ENCODE measurements around the gene NSUN2.

DNA sequence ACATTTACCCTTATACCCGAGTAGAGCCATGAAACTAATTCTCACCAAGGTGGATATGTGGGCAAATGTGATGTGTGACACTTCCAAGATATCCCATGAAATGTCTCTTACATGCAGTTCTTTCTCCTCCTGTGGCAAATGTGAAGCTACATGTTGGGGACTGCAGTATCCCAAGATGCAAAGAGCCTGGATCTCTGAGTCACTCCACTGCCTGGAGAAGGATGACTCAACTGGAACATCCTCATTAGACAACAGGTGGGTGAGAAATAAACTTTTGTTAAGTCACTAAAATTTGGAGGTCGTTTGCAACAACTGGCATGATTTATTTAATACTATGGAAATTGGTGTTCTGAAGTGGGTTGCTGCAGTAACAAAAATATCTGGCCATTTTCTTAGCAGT is 43.9 kb upstream of the NSUN2 start:
- TF ChIP-seq, protein P1, sequence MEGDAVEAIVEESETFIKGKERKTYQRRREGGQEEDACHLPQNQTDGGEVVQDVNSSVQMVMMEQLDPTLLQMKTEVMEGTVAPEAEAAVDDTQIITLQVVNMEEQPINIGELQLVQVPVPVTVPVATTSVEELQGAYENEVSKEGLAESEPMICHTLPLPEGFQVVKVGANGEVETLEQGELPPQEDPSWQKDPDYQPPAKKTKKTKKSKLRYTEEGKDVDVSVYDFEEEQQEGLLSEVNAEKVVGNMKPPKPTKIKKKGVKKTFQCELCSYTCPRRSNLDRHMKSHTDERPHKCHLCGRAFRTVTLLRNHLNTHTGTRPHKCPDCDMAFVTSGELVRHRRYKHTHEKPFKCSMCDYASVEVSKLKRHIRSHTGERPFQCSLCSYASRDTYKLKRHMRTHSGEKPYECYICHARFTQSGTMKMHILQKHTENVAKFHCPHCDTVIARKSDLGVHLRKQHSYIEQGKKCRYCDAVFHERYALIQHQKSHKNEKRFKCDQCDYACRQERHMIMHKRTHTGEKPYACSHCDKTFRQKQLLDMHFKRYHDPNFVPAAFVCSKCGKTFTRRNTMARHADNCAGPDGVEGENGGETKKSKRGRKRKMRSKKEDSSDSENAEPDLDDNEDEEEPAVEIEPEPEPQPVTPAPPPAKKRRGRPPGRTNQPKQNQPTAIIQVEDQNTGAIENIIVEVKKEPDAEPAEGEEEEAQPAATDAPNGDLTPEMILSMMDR (IDR thresholded peaks at IDR 0.05; ENCODE audit: low read depth, low read length), result no peak
- TF ChIP-seq POLR2A (IDR thresholded peaks at IDR 0.05; ENCODE audit: extremely low read depth, insufficient read length), result no peak
- TF ChIP-seq, protein P2, sequence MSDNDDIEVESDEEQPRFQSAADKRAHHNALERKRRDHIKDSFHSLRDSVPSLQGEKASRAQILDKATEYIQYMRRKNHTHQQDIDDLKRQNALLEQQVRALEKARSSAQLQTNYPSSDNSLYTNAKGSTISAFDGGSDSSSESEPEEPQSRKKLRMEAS (IDR thresholded peaks at IDR 0.05; ENCODE audit: low read depth, low read length), result no peak
